Stimulated activated CD4-positive, alpha-beta T cell treated with anti-CD3 and anti-CD28 coated beads, Interleukin-4, amount 100 ng/mL, for 48 hours (primary cell): ENCODE measurements around the gene UBR3.
"Not testable (repeated sequence)": the region's sequence is repeated elsewhere in the genome, so short reads cannot be mapped to it uniquely, and the experiment has no call there.

Experiments
- DNase-seq, 2 donors: peaks; one replicate each; pipeline ENCODE4 v3.0.0-alpha.2; 2020; ENCODE audit warnings: low read depth in 2 of 2

UBR3 gene

GRCh38 chr2:169871369-169871768, 44.1 kb downstream of the UBR3 start:
- not testable (repeated sequence) for DNase-seq

GRCh38 chr2:169871994-169872393, 44.7 kb downstream of the UBR3 start:
- DNase-seq, result no peak

GRCh38 chr2:169877398-169877797, 50.1 kb downstream of the UBR3 start:
- no peak for DNase-seq

- no peak for DNase-seq
Observed at GRCh38 chr2:169887120-169887519, 59.9 kb downstream of the UBR3 start.

- no peak for DNase-seq
Observed at GRCh38 chr2:169891593-169892298, 64.5 kb downstream of the UBR3 start.

- no peak for DNase-seq
Observed at GRCh38 chr2:169892951-169893350, 65.7 kb downstream of the UBR3 start.

- no peak for DNase-seq
Observed at GRCh38 chr2:169895294-169895985, 68.2 kb downstream of the UBR3 start.

- DNase-seq, result no peak
Observed at GRCh38 chr2:169897834-169898233, 70.6 kb downstream of the UBR3 start.

- not testable (repeated sequence) for DNase-seq
Observed at GRCh38 chr2:169900103-169900502, 72.8 kb downstream of the UBR3 start.

- no peak for DNase-seq
Observed at GRCh38 chr2:169900686-169901085, 73.4 kb downstream of the UBR3 start.

GRCh38 chr2:169906731-169907130, 79.5 kb downstream of the UBR3 start:
- no peak for DNase-seq

GRCh38 chr2:169909376-169909775, 82.1 kb downstream of the UBR3 start:
- DNase-seq, result no peak

GRCh38 chr2:169910109-169910799, 83.0 kb downstream of the UBR3 start:
- DNase-seq, result no peak

- no peak for DNase-seq
Observed at GRCh38 chr2:169911119-169911518, 83.9 kb downstream of the UBR3 start.

GRCh38 chr2:169916623-169917022, 89.4 kb downstream of the UBR3 start:
- DNase-seq, result no peak

GRCh38 chr2:169923977-169924376, 96.7 kb downstream of the UBR3 start:
- no peak for DNase-seq

- DNase-seq, result no peak
Observed at GRCh38 chr2:169925968-169926367, 98.7 kb downstream of the UBR3 start.

- no peak for DNase-seq
Observed at GRCh38 chr2:169928463-169928864, 101.2 kb downstream of the UBR3 start.

GRCh38 chr2:169933124-169933711, 106.0 kb downstream of the UBR3 start:
- no peak for DNase-seq

GRCh38 chr2:169936652-169937051, 109.4 kb downstream of the UBR3 start:
- DNase-seq, result not testable (repeated sequence)

- no peak for DNase-seq
Observed at GRCh38 chr2:169945515-169945914, 118.3 kb downstream of the UBR3 start.

- no peak for DNase-seq
Observed at GRCh38 chr2:169946092-169946491, 118.8 kb downstream of the UBR3 start.
